ENCODE results near the gene ZNF366. TPM values are rescaled to one million over a fixed set of nuclear protein-coding genes. Genes with fewer than 3 reads are reported as not detected.

Gene ZNF366
- polyA plus RNA-seq, 4 donors: 1.5 to 2.4 (median 2.1) TPM; not detected in 1

Other genes with a start within 250 kb of the ZNF366 start
- 10 to 100 TPM; 11.9 to 51.1 (median 29.6) TPM for gene MRPS27, start 187.2 kb downstream of the ZNF366 start, polyA plus RNA-seq
- gene PTCD2, start 187.0 kb downstream of the ZNF366 start, polyA plus RNA-seq: 1 to 10 TPM in 2 of 4 donors, under 1 TPM in 2; 0.67 to 6.7 (median 2.8) TPM